Urinary bladder (tissue), 4 donors: ENCODE data around the gene ABCA10. TPM values are rescaled to one million over a fixed set of nuclear protein-coding genes. Genes with fewer than 3 reads are reported as not detected.

Source experiments
- DNase-seq: peaks from one replicate; pipeline ENCODE4 v3.0.0-alpha.2; 2015; ENCODE audit errors: extremely low spot score
- H3K27ac ChIP-seq: one replicate; pipeline ENCODE4 v1.5.1; 2013; ENCODE audit warnings: low read depth, mild to moderate bottlenecking, moderate library complexity
- H3K36me3 ChIP-seq: one replicate; pipeline ENCODE4 v1.6.1; 2013; ENCODE audit warnings: mild to moderate bottlenecking, moderate library complexity; ENCODE audit not compliant: insufficient read depth
- H3K4me1 ChIP-seq: one replicate; pipeline ENCODE4 v1.6.1; 2013; ENCODE audit warnings: mild to moderate bottlenecking, moderate library complexity; ENCODE audit not compliant: insufficient read depth
- H3K4me3 ChIP-seq: one replicate; pipeline ENCODE4 v1.5.1; 2013; ENCODE audit warnings: low read depth, low read length
- WGBS: extraction: QIAGEN DNeasy Blood & Tissue Kit; methylation state at CpG from one replicate; pipeline ENCODE4 v1.1.7; 2013; 5-methylcytosine and 5-hydroxymethylcytosine counted together
- polyA plus RNA-seq: library from polyadenylated mRNA; stranded (reverse); fragments of 200-250 nt; gene quantifications from one replicate; pipeline ENCODE4 v1.2.3, GENCODE V29; 2013
- total RNA-seq: library from RNA; depleted of rRNA; stranded (reverse); fragments of >200 nt; gene quantifications from one replicate; pipeline ENCODE4 v1.2.3, GENCODE V29; 2014
- donor health status: healthy with polysubstance abuse.
- donor health status: healthy.

The ABCA10 gene
- total and polyA plus RNA-seq, 2 donors: 3.3 to 40.4 TPM

- 33% methylated on average over 4 of the region's 4 CpGs for WGBS
- peak within 1 kb of the TSS; percentile 20 for H3K4me3 ChIP-seq
- no peak within 1 kb of the TSS for H3K27ac ChIP-seq
- H3K36me3 ChIP-seq: no peaks in the 10 kb centered on the region
- no peak for DNase-seq
- no peaks in the 10 kb centered on the region for H3K4me1 ChIP-seq
Observed at GRCh38 chr17:69141431-69142174, 87.0 kb downstream of the ABCA10 start, which contains the start of gene ABCA6. Gene ABCA6 (minus strand): TSS chr17:69141895. CDS start chr17:69140703, 1,192 bp downstream.

GRCh38 chr17:69134112-69134511 lies 94.5 kb downstream of the ABCA10 start:
- no peak overlapping the region for H3K27ac ChIP-seq
- no peaks in the 10 kb centered on the region for H3K4me1 ChIP-seq
- no peak for DNase-seq
- no peak overlapping the region for H3K4me3 ChIP-seq
- 65% methylated on average over 3 of the region's 3 CpGs for WGBS
- H3K36me3 ChIP-seq: peaks cover 3% of the 10 kb centered on the region

GRCh38 chr17:69130627-69131296 lies 97.9 kb downstream of the ABCA10 start:
- 73% methylated on average over 6 of the region's 6 CpGs for WGBS
- H3K4me1 ChIP-seq: no peaks in the 10 kb centered on the region
- no peak overlapping the region for H3K4me3 ChIP-seq
- no peak for DNase-seq
- peaks cover 3% of the 10 kb centered on the region for H3K36me3 ChIP-seq
- no peak overlapping the region for H3K27ac ChIP-seq

GRCh38 chr17:69123626-69124025 lies 105.0 kb downstream of the ABCA10 start:
- WGBS: 76% methylated on average over 1 of the region's 1 CpG
- DNase-seq: no peak
- H3K36me3 ChIP-seq: no peaks in the 10 kb centered on the region
- no peaks in the 10 kb centered on the region for H3K4me1 ChIP-seq
- no peak overlapping the region for H3K27ac ChIP-seq
- no peak overlapping the region for H3K4me3 ChIP-seq

- DNase-seq: no peak
- H3K4me1 ChIP-seq: no peaks in the 10 kb centered on the region
- WGBS: 93% methylated on average over 5 of the region's 5 CpGs
Observed at GRCh38 chr17:69122065-69122464, 106.6 kb downstream of the ABCA10 start.

GRCh38 chr17:69117855-69118784 lies 110.5 kb downstream of the ABCA10 start:
- WGBS: 33% methylated on average over 2 of the region's 2 CpGs
- Histone ChIP-seq H3K4me1 (no peaks in the 10 kb centered on the region), H3K4me3 (no peak overlapping the region), H3K36me3 (peaks cover 4% of the 10 kb centered on the region), H3K27ac (peak overlapping the region; percentile 2)
- DNase-seq: no peak

More at GRCh38 chr17:69122065-69122464, 106.6 kb downstream of the ABCA10 start:
- H3K4me3 ChIP-seq: no peak overlapping the region
- no peaks in the 10 kb centered on the region for H3K36me3 ChIP-seq
- H3K27ac ChIP-seq: no peak overlapping the region

GRCh38 chr17:69111794-69112193 lies 116.8 kb downstream of the ABCA10 start:
- H3K4me3 ChIP-seq: no peak overlapping the region
- peaks cover 4% of the 10 kb centered on the region for H3K36me3 ChIP-seq
- H3K27ac ChIP-seq: no peak overlapping the region
- no peak for DNase-seq
- WGBS: 71% methylated on average over 1 of the region's 1 CpG
- H3K4me1 ChIP-seq: no peaks in the 10 kb centered on the region

GRCh38 chr17:69105907-69106730 lies 122.5 kb downstream of the ABCA10 start:
- DNase-seq: no peak
- Histone ChIP-seq H3K27ac (no peak overlapping the region), H3K4me3 (no peak overlapping the region), H3K36me3 (no peaks in the 10 kb centered on the region), H3K4me1 (no peaks in the 10 kb centered on the region)
- WGBS: 83% methylated on average over 10 of the region's 10 CpGs

GRCh38 chr17:69103557-69104233 lies 124.9 kb downstream of the ABCA10 start:
- DNase-seq: no peak
- H3K36me3 ChIP-seq: no peaks in the 10 kb centered on the region
- 83% methylated on average over 9 of the region's 9 CpGs for WGBS
- no peak overlapping the region for H3K27ac ChIP-seq
- no peak overlapping the region for H3K4me3 ChIP-seq
- no peaks in the 10 kb centered on the region for H3K4me1 ChIP-seq

GRCh38 chr17:69098625-69099024 lies 130.0 kb downstream of the ABCA10 start:
- H3K4me1 ChIP-seq: no peaks in the 10 kb centered on the region
- no peak overlapping the region for H3K4me3 ChIP-seq
- WGBS: 92% methylated on average over 4 of the region's 4 CpGs
- no peak overlapping the region for H3K27ac ChIP-seq
- no peaks in the 10 kb centered on the region for H3K36me3 ChIP-seq
- DNase-seq: no peak
